ENCODE results near the gene LRP1B. TPM values are rescaled to one million over a fixed set of nuclear protein-coding genes. Genes with fewer than 3 reads are reported as not detected.

LRP1B gene
- total RNA-seq, 2 experiments from 2014 or later = not detected

DNA sequence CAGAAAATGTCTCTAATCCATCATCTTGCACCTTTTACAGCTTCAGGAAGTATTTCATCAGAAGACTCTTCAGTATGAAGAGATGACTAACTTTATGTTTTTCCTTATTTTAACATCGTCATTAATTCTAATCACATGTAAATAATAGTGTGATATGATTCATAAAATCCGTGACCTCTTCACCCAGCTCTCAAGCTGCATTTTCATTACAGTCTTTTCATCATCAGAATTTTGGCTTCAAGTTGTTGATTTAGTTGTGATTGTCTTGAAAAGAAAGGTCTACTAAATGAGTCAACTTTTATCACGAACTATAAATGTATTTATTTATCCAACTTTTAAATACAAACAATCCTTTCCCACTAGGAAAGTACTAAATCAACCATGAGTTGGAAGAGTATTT, 410.3 kb downstream of the LRP1B start:
- no peak for DNase-seq
- no peaks in the 10 kb centered on the region for H3K4me1 Mint-ChIP-seq
- no peaks in the 10 kb centered on the region for H3K36me3 Mint-ChIP-seq (ENCODE audit: low read depth)
- H3K27ac Mint-ChIP-seq = no peak overlapping the region
- H3K27me3 Mint-ChIP-seq = no peaks in the 10 kb centered on the region
- ChIA-PET CTCF (no interaction called here), POLR2A (no interaction called here)
- H3K9me3 Mint-ChIP-seq = no peaks in the 10 kb centered on the region
- no peak overlapping the region for H3K4me3 Mint-ChIP-seq

DNA sequence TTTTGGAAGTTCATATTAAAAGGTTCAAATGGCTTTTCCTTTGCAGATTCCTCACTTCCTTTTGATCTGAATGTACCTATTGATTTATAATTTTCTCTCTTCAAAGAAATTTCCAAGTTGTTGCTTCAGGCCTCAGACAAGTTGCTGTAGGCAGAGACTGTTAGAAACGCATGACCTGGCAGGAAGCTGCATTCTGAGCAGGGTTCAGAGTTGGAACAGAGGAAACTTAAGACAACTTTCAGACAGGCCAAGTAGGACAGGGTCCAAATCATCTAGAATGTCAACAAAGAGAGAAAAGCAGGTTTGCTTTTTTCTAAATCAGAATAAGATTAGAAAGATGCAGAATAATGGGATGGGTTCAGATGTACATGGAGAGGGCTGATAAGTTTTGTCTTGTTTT, 416.3 kb downstream of the LRP1B start:
- H3K27me3 Mint-ChIP-seq = no peaks in the 10 kb centered on the region
- POLR2A ChIA-PET = no interaction called here
- H3K36me3 Mint-ChIP-seq (ENCODE audit: low read depth) = no peaks in the 10 kb centered on the region
- H3K4me3 Mint-ChIP-seq = no peak overlapping the region
- CTCF ChIA-PET = no interaction called here
- no peaks in the 10 kb centered on the region for H3K4me1 Mint-ChIP-seq
- no peak for DNase-seq
- no peak overlapping the region for H3K27ac Mint-ChIP-seq
- H3K9me3 Mint-ChIP-seq = no peaks in the 10 kb centered on the region

DNA sequence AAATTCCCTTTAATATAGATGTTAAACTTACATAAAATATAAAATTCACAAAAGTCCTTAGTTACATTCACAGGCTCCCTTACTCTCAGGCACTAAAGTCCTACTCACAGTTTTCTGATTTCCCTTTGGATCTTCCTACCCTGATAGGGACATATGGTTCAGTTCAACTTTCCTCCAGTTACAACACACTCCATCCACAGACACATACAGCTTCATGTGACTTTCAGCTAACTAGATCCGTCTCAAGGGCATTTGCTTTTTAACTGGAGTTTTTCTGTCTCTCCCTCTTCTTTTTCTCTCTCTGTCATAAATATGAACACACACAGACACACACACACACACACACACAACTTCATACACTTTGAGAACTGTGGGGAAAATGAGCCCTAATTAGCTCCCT, 419.2 kb downstream of the LRP1B start:
- ChIA-PET POLR2A (no interaction called here), CTCF (no interaction called here)
- Mint-ChIP-seq H3K36me3 (ENCODE audit: low read depth) (no peaks in the 10 kb centered on the region), H3K9me3 (no peaks in the 10 kb centered on the region), H3K27me3 (no peaks in the 10 kb centered on the region), H3K4me1 (no peaks in the 10 kb centered on the region), H3K27ac (no peak overlapping the region), H3K4me3 (no peak overlapping the region)
- DNase-seq = no peak

DNA sequence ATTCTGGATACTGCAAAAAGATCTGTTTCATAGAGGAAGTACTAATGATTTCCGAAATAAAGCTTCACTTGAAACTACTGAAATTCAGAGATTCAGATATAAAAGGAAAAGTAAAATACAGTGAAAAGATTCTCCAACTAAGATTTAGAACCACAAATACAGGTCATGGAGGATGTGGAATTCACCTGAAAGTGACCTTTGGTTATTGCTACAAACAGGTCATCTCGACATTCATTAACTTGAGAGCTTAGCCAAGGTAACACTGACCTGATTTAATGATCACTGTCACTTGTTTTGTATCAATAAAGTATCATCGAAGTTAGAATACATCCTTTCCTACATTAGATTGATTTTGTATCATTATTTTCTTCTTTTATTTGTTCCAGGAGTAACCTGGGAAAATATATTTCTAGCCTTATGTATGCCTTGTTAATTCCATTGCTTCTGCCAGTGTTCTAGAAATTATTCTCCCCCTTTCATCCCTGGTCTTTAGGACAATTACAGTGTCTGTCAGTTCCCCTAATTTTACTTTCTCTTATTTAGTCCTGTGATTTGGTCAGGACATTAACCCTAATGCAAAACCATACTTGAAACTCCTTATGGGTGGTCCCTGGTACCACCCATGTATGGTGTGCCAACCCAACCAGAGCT, 420.1 kb downstream of the LRP1B start:
- POLR2A ChIA-PET = no interaction called here
- no peaks in the 10 kb centered on the region for H3K9me3 Mint-ChIP-seq
- CTCF ChIA-PET = no interaction called here
- H3K4me1 Mint-ChIP-seq = no peaks in the 10 kb centered on the region
- H3K27me3 Mint-ChIP-seq = no peaks in the 10 kb centered on the region
- no peaks in the 10 kb centered on the region for H3K36me3 Mint-ChIP-seq (ENCODE audit: low read depth)
- H3K4me3 Mint-ChIP-seq = no peak overlapping the region
- DNase-seq = no peak
- no peak overlapping the region for H3K27ac Mint-ChIP-seq

DNA sequence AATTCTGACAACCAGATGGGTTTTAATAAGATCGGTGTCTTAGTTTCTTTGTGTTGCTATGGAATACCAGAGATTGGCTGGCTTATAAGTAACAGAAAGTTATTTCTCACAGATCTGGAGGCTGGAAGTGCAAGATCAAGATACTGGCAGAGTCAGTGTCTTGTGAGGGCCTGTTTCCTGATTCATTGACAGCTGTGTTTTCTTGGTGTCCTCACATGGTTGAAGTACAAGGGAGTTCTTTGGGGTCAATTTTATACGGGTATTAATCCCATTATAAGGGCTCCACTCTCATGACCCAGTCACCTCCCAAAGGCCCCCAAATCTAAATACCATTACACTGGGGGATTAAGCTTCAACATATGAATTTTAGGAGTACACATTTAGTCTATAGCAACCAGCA, 421.1 kb downstream of the LRP1B start:
- Mint-ChIP-seq H3K27me3 (no peaks in the 10 kb centered on the region), H3K36me3 (ENCODE audit: low read depth) (no peaks in the 10 kb centered on the region), H3K4me3 (no peak overlapping the region), H3K9me3 (no peaks in the 10 kb centered on the region), H3K27ac (no peak overlapping the region), H3K4me1 (no peaks in the 10 kb centered on the region)
- DNase-seq = no peak
- CTCF ChIA-PET = no interaction called here
- POLR2A ChIA-PET = no interaction called here

DNA sequence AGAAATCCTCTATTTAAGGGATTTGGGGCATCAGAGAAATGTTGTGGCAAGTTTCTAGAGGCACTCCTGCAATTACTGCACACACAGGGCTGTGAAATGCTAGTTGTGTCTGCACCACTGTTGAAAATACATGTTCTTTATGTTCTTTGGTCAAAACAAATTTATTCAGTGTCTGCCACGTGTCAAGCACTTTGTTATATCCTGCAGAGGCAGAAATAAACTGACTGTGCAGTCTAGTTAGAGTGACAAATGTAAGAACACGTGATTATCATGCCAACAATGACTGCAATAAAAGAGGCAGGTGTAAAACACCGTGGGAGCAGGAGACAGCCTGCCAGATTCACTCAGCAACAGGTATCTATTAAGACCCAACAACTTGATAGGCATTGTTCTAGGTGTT, 423.3 kb downstream of the LRP1B start:
- Mint-ChIP-seq H3K4me1 (no peaks in the 10 kb centered on the region), H3K9me3 (no peaks in the 10 kb centered on the region), H3K27me3 (no peaks in the 10 kb centered on the region), H3K4me3 (no peak overlapping the region), H3K27ac (no peak overlapping the region), H3K36me3 (ENCODE audit: low read depth) (no peaks in the 10 kb centered on the region)
- DNase-seq = no peak
- ChIA-PET POLR2A (no interaction called here), CTCF (no interaction called here)

DNA sequence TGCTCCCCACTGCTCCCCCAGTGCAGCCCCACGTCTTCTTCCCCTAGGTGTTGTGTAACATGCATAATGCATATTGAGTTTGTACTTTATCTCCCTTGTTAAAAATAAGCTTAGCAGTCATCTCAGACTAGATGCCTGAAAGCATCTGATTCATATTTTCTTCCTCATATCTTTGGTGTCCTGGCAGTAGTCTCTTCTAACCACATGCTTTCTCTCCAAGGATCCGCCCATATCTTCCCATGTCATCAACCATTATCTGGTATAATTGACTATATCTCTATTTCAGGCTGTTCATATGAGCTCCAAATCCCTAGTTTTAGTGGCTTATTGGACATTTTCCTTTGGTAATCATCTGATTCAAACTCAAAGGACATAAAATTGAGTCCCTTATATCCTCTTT, 426.3 kb downstream of the LRP1B start:
- POLR2A ChIA-PET = no interaction called here
- CTCF ChIA-PET = no interaction called here

DNA sequence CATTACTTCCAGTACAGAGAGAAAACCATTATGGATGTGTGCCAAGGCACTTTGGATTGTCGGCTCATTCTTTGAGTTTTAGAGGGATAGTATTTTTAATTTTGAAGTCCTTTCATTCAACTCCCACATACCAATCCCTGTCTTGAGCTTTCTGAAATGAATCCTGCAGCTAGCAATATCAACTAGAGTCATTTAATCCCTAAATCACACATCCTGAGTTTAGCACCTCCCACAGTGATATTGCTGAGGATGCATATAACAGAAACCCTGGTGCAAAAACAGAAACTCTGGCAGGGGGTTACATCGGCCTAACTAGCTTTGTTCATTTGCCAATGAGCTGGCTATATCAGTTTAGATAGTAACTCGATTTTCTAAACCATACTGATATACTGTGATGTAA, 427.3 kb downstream of the LRP1B start:
- CTCF ChIA-PET = no interaction called here
- DNase-seq = no peak
- no peaks in the 10 kb centered on the region for H3K9me3 Mint-ChIP-seq
- POLR2A ChIA-PET = no interaction called here
- no peaks in the 10 kb centered on the region for H3K4me1 Mint-ChIP-seq
- no peaks in the 10 kb centered on the region for H3K27me3 Mint-ChIP-seq
- no peak overlapping the region for H3K4me3 Mint-ChIP-seq
- no peak overlapping the region for H3K27ac Mint-ChIP-seq
- no peaks in the 10 kb centered on the region for H3K36me3 Mint-ChIP-seq (ENCODE audit: low read depth)

More for the DNA sequence above, 426.3 kb downstream of the LRP1B start:
- Mint-ChIP-seq H3K27me3 (no peaks in the 10 kb centered on the region), H3K27ac (no peak overlapping the region), H3K9me3 (no peaks in the 10 kb centered on the region), H3K4me3 (no peak overlapping the region), H3K4me1 (no peaks in the 10 kb centered on the region), H3K36me3 (ENCODE audit: low read depth) (no peaks in the 10 kb centered on the region)
- DNase-seq = no peak

DNA sequence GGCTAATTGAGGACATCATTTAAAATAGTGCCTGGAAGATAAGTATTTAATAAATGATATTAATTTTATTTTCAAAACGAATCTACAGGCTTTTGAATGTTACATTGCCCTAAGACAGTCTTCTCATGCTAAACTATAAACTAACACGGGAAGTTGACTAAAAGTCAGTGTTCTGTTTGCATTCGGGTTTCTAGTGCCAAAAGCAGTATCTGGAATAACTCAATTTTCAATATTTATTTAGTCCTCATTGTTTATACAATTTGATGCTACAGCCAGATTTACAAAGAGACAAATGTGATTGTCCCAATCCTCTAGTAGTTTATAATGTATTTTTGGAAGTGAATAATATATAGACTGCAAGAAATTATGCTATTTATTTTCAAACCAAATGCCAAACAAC, 429.2 kb downstream of the LRP1B start:
- no peaks in the 10 kb centered on the region for H3K4me1 Mint-ChIP-seq
- ChIA-PET POLR2A (no interaction called here), CTCF (no interaction called here)
- no peaks in the 10 kb centered on the region for H3K36me3 Mint-ChIP-seq (ENCODE audit: low read depth)
- no peak overlapping the region for H3K4me3 Mint-ChIP-seq
- H3K9me3 Mint-ChIP-seq = no peaks in the 10 kb centered on the region
- H3K27me3 Mint-ChIP-seq = no peaks in the 10 kb centered on the region
- H3K27ac Mint-ChIP-seq = no peak overlapping the region
- no peak for DNase-seq

DNA sequence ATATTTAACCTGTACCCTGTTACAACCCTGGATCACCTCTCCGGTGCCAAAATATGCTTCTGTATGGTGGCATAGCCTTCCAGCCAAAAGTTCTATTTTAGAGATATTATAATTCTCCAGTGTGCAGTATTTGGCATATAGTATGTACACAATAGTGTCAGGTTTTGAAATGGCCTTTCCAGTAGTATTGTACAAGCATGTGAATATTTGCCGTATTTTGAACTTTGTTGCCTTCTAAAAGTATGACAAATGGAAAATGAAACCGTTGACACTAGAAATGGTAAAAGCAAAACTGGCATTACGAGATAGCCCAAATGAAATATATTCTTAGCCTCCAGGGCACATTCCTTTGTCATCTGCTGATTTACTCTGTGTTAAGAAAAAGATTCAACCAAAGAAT, 431.2 kb downstream of the LRP1B start:
- no peak for DNase-seq
- peaks cover 2% of the 10 kb centered on the region for H3K9me3 Mint-ChIP-seq
- no peak overlapping the region for H3K4me3 Mint-ChIP-seq
- H3K4me1 Mint-ChIP-seq = no peaks in the 10 kb centered on the region
- ChIA-PET POLR2A (no interaction called here), CTCF (no interaction called here)
- H3K27ac Mint-ChIP-seq = no peak overlapping the region
- H3K36me3 Mint-ChIP-seq (ENCODE audit: low read depth) = no peaks in the 10 kb centered on the region
- H3K27me3 Mint-ChIP-seq = no peaks in the 10 kb centered on the region

DNA sequence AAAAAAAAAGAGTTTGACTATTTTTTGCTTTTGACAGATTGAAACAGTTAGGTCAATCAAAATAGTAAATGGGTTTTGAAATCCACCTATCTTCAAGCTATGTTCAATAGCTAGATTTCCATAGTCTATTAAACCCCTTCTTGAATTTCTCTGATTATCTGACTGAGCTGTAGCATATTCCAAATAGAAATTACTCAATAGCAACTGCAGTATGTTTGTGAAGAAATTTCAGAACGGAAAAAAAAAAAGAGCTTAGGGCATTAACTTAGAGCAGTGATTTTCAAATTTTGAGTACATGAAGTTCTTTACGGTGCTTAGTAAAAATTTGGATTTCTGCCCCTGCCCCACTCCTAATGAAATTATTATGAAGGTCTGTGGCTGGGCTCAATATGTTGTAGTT, 432.3 kb downstream of the LRP1B start:
- no peaks in the 10 kb centered on the region for H3K4me1 Mint-ChIP-seq
- peaks cover 2% of the 10 kb centered on the region for H3K9me3 Mint-ChIP-seq
- no peak overlapping the region for H3K27ac Mint-ChIP-seq
- ChIA-PET CTCF (no interaction called here), POLR2A (interaction anchor here (0.6 kb wide), 1 partner anchor 9 kb away, joined by 4 read pairs; no protein-coding TSS in a partner anchor)
- H3K27me3 Mint-ChIP-seq = no peaks in the 10 kb centered on the region
- DNase-seq = no peak
- H3K36me3 Mint-ChIP-seq (ENCODE audit: low read depth) = no peaks in the 10 kb centered on the region
- no peak overlapping the region for H3K4me3 Mint-ChIP-seq

DNA sequence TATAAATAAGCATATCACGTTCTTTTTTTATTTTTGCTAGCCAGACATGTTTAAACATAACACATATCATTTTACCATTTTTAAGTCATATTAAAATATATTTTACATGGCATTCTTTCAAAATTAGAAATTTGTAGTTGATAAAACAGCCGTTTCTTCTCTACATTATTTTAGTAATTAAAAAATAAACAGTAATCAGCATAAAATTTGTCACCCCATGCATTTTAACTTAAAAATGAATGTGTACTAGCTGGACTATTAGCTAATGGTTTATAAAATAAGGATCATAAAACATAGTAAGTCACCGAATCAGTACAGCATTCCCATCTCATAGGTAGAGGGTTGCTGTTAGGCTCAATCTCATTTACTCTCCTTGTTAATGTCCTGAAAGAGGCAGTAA, 433.8 kb downstream of the LRP1B start:
- no peak for DNase-seq
- Mint-ChIP-seq H3K9me3 (peaks cover 2% of the 10 kb centered on the region), H3K4me3 (no peak overlapping the region), H3K4me1 (no peaks in the 10 kb centered on the region), H3K36me3 (ENCODE audit: low read depth) (no peaks in the 10 kb centered on the region), H3K27ac (no peak overlapping the region), H3K27me3 (no peaks in the 10 kb centered on the region)
- ChIA-PET CTCF (no interaction called here), POLR2A (no interaction called here)

DNA sequence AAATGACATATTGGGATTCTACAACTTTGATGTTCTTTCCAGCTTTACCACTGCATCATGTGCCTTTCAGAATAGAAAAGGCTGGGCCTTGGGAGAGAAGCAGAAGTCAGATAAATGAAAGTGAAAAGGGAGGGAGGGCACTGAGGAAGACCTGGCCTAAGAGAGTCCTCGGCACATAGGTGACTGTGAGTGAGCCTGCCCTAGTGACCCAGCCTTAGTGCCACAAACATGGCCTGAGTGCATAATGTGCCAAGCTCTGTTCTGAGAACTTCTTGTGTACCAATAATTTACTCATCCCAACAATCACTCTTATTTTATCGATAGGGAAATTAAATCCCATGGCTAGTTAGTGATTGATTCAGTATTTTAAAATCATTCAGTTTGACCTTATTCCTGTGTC, 436.6 kb downstream of the LRP1B start:
- ChIA-PET POLR2A (no interaction called here), CTCF (interaction anchor here (0.6 kb wide), 1 partner anchor 13 kb away, joined by 4 read pairs; no protein-coding TSS in a partner anchor)
- Mint-ChIP-seq H3K27ac (no peak overlapping the region), H3K27me3 (no peaks in the 10 kb centered on the region), H3K9me3 (peaks cover 2% of the 10 kb centered on the region), H3K4me1 (no peaks in the 10 kb centered on the region), H3K4me3 (no peak overlapping the region), H3K36me3 (ENCODE audit: low read depth) (no peaks in the 10 kb centered on the region)
- DNase-seq = no peak

DNA sequence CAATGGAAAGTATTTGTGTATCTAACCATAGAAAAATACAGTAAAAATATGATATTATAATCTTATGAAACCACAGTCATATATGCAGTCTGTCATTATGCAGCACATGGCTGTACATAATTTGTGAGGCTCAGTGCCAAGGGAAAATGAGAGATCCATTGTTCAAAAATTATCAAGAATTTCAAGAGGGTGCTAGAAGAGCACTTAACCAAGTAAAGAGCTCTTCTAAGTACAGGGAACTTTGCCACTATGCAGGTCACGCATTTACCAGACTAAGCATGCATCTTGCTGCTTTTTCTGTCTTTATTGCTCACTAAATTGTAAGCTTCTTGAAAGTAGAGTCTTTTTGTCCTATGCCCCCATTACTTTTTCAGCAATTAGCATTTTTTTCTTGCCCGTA, 438.0 kb downstream of the LRP1B start:
- ChIA-PET POLR2A (no interaction called here), CTCF (no interaction called here)
- DNase-seq = no peak
- H3K4me1 Mint-ChIP-seq = no peaks in the 10 kb centered on the region
- H3K9me3 Mint-ChIP-seq = peaks cover 2% of the 10 kb centered on the region
- H3K36me3 Mint-ChIP-seq (ENCODE audit: low read depth) = no peaks in the 10 kb centered on the region
- no peak overlapping the region for H3K27ac Mint-ChIP-seq
- no peak overlapping the region for H3K4me3 Mint-ChIP-seq
- no peaks in the 10 kb centered on the region for H3K27me3 Mint-ChIP-seq

Data from activated CD4-positive, alpha-beta T cell treated with anti-CD3 and anti-CD28 coated beads, Interleukin-2, amount 10 ng/mL, durations not matched to agents 7 days and 5 days (primary cell).